Kidney epithelial cell (primary cell): ENCODE data around the gene PDE10A. TPM values are rescaled to one million over a fixed set of nuclear protein-coding genes. Genes with fewer than 3 reads are reported as not detected.

ENCODE experiments used
- DNase-seq: peaks from one replicate; pipeline ENCODE4 v3.0.0-alpha.2; 2010; ENCODE audit warnings: low read depth
- H3K27me3 ChIP-seq: 2 replicates; pipeline ENCODE4 v1.6.0; 2011; ENCODE audit warnings: low read length; ENCODE audit not compliant: control insufficient read depth, insufficient read depth
- H3K36me3 ChIP-seq: 2 replicates; pipeline ENCODE4 v1.5.1; 2011; ENCODE audit warnings: low read length; ENCODE audit not compliant: control insufficient read depth, insufficient read depth
- H3K4me3 ChIP-seq: 2 replicates; pipeline ENCODE4 v1.5.1; 2011; ENCODE audit warnings: low read depth, mild to moderate bottlenecking, control low read depth, low read length
- CTCF ChIP-seq: IDR thresholded peaks from 2 replicates; pipeline ENCODE4 v1.5.1; 2011; ENCODE audit warnings: mild to moderate bottlenecking, moderate library complexity, low read length, control low read depth, inconsistent platforms; ENCODE audit not compliant: insufficient read depth, poor library complexity, severe bottlenecking
- total RNA-seq: library from RNA; depleted of rRNA; stranded (reverse); fragments of >200 nt; gene quantifications from 2 replicates; pipeline ENCODE4 v1.2.3, GENCODE V29; 2015

The PDE10A gene
- total RNA-seq, 1 donor from 2014 or later: 13.0 TPM

DNA sequence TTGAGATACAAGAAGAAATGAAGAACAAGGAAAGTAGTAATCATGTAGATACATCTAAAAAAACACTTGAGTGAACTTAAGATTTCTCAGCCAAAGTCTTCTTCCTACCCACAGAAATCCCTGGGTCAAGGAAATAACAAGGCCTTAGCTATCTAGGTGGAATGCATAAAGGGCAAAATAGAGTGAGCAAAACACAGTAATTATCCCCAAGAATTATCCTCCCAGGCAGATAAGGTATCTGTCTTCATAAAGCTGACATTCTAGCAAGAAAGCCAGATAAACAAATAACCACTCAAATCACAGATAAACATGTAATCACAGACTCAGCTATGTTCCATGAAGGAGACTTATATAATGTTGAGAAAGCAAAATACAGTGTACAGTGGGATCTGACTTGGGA lies 216.7 kb downstream of the PDE10A start:
- Histone ChIP-seq H3K27me3 (no peaks in the 10 kb centered on the region), H3K36me3 (no peaks in the 10 kb centered on the region), H3K4me3 (no peak overlapping the region)
- no peak for DNase-seq
- TF ChIP-seq CTCF: no peak

GRCh38 chr6:165443462-165443861 lies 219.6 kb downstream of the PDE10A start:
- H3K4me3 ChIP-seq: no peak overlapping the region
- DNase-seq: no peak
- no peaks in the 10 kb centered on the region for H3K36me3 ChIP-seq
- H3K27me3 ChIP-seq: no peaks in the 10 kb centered on the region
- TF ChIP-seq CTCF: no peak

- Histone ChIP-seq H3K4me3 (no peak overlapping the region), H3K27me3 (no peaks in the 10 kb centered on the region), H3K36me3 (no peaks in the 10 kb centered on the region)
- no peak for TF ChIP-seq CTCF
- DNase-seq: no peak
These were observed 221.9 kb downstream of the PDE10A start for GRCh38 chr6:165441181-165441580.

GRCh38 chr6:165439928-165440554 lies 223.0 kb downstream of the PDE10A start:
- H3K27me3 ChIP-seq: no peaks in the 10 kb centered on the region
- peak; percentile 53 for TF ChIP-seq CTCF
- DNase-seq: peak; percentile 26
- H3K36me3 ChIP-seq: no peaks in the 10 kb centered on the region
- no peak overlapping the region for H3K4me3 ChIP-seq

- TF ChIP-seq CTCF: no peak
- no peak for DNase-seq
- H3K4me3 ChIP-seq: no peak overlapping the region
- no peaks in the 10 kb centered on the region for H3K27me3 ChIP-seq
- no peaks in the 10 kb centered on the region for H3K36me3 ChIP-seq
These were observed 236.1 kb downstream of the PDE10A start for GRCh38 chr6:165426892-165427291.

DNA sequence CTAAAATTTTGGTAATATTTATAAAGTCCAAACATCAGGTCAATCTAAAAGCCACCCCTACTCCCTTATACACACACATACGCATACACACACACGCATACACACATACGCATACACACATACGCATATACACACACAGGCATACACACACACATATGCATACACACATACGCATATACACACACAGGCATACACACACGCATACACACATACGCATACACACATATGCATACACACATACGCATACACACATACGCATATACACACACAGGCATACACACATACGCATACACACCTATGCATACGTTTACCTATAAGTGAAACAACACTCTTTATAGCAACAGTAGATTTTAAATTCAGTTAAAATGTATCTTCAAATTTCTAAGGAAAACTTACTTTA lies 240.8 kb downstream of the PDE10A start:
- Histone ChIP-seq H3K27me3 (no peaks in the 10 kb centered on the region), H3K4me3 (no peak overlapping the region), H3K36me3 (no peaks in the 10 kb centered on the region)
- DNase-seq: no peak
- no peak for TF ChIP-seq CTCF
